ENCODE results near the gene ADD1.

The ADD1 gene

DNA sequence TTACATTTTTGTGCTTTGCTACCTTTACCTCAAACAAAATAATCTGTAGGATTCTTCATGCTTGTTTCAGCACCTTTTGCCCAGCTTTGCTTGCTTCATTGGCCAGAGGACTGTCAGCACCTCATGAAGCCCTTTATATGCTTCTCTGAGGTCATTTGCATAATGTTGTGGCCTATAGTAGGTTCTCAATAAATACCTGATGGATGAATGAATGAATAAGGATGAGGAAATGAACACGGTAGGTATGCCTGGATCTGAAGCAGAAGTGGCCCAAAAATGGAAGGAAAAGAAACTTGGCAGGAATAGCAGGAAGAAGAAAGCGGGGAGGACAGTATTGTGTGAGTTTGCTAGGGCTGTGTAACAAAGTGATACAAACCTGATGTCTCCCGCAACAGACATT lies 127.6 kb downstream of the ADD1 start:
- Histone ChIP-seq H3K9me3 (ENCODE audit: control insufficient read depth, insufficient read depth, low read length) (no peaks in the 10 kb centered on the region), H3K9ac (ENCODE audit: low read depth, low read length) (no peak overlapping the region), H3K27ac (ENCODE audit: low read depth, low read length) (no peak overlapping the region), H3K36me3 (ENCODE audit: control insufficient read depth, insufficient read depth, low read length) (no peaks in the 10 kb centered on the region), H3K4me3 (ENCODE audit: low read depth, low read length) (no peak overlapping the region), H3K4me1 (ENCODE audit: control insufficient read depth, insufficient read depth, low read length) (no peaks in the 10 kb centered on the region), H3K27me3 (ENCODE audit: control insufficient read depth, insufficient read depth, low read length) (no peaks in the 10 kb centered on the region)

DNA sequence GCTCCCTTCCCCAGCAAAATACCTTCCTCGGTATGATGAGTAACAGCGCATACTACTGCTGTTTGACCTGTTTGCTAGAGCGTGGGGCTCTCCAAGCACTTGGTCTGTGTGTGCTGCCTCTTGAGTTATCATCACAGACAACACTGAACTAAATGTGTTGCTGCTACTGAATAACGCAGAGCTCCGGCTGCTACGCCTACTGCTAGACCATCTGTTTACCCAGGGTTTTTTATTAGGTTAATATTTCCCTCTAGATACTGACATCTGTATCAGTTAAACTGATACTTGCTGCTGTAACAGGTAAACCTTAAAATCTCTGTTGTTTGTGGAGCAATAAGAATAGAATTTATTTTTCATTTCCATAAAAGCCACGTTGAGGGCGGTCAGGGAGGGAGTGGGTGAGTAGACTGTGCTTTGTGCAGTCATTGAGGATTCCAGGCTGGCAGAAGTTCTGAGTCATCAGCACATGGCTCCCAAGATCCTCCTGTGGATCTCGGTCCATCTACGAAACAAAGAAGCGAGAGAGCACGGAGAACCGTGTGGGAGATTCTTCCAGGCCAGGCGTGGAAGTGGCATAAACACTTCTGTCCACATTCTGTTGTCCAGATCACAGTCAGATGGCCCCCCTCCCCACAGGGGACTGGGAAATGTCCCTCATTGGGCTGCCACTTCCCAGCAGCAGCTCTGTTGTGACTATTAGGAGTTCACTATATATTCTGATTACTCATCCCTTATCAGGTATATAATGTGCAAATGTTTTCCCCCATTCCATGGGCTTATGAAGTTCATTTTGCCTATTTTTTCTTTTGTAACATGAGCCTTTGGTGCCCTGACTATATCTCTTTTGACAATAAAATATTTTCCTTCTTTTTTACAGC lies 133.8 kb downstream of the ADD1 start:
- no peaks in the 10 kb centered on the region for H3K27me3 ChIP-seq (ENCODE audit: control insufficient read depth, insufficient read depth, low read length)
- no peak overlapping the region for H3K4me3 ChIP-seq (ENCODE audit: low read depth, low read length)
- no peak overlapping the region for H3K9ac ChIP-seq (ENCODE audit: low read depth, low read length)
- H3K4me1 ChIP-seq (ENCODE audit: control insufficient read depth, insufficient read depth, low read length) = no peaks in the 10 kb centered on the region
- H3K9me3 ChIP-seq (ENCODE audit: control insufficient read depth, insufficient read depth, low read length) = peaks cover 7% of the 10 kb centered on the region; the same call in 1 of the 2 replicates
- no peak overlapping the region for H3K27ac ChIP-seq (ENCODE audit: low read depth, low read length)
- H3K36me3 ChIP-seq (ENCODE audit: control insufficient read depth, insufficient read depth, low read length) = no peaks in the 10 kb centered on the region

Data from HUES48 (cell line).